AG04449 (cell line): Measurements from ENCODE around the gene IQGAP2.

Experiments used
- CTCF ChIA-PET: fragments of 350-600 bp; formaldehyde crosslinking; extraction: SDS; loops from one replicate; lab custom pipeline; 2021; ENCODE audit warnings: antibody characterized with exemption; lab: Yijun Ruan, JAX
- POLR2A ChIA-PET: fragments of 400-600, 350-600 bp; formaldehyde crosslinking; extraction: SDS; loops from one replicate; lab custom pipeline; 2020; ENCODE audit warnings: antibody characterized with exemption, inconsistent platforms; lab: Yijun Ruan, JAX
- DNase-seq: peaks from one replicate; pipeline ENCODE4 v3.0.0-alpha.2; 2010; ENCODE audit warnings: low read depth, low spot score
- H3K4me3 ChIP-seq: 2 replicates; pipeline ENCODE4 v1.5.1; 2011; ENCODE audit warnings: low read depth, mild to moderate bottlenecking, control low read depth, low read length
- TF ChIP-seq, protein P1 (sequence below): IDR thresholded peaks from one replicate; pipeline ENCODE4 v1.5.1; 2011; ENCODE audit warnings: mild to moderate bottlenecking, moderate library complexity, low read length, control low read depth, inconsistent platforms; ENCODE audit not compliant: insufficient read depth; ENCODE audit errors: missing control alignments

The IQGAP2 gene

DNA sequence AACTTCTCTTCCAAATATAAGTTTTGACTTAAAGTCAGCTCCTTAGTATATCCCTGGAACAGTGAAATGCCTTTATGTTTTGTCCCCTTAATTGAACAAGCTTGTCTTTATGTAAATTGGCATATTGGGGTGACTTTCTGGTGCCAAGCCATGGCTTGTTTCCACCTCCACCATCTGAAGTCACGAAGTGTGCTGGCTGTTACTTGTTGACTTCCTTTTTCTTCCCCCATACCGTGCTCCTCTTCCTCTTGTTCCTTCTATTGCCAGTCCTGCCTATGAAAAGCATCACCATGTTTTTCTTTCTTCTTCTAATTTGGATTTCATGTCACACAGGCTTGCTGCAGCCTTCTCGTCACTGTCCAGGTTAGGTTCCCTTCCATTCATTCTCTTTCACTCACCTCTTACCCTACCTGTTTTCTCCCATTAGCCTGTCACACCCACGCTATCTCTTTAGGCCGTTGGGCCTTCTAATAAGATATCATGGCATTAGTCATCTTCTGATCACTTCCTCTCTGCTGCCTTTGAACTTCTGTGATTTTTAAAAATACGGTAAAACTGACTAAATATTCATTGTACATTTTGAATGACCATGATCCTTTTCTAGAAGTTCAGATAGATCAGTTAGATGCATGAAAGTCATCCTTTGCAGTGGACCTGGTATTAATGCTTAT is 48.1 kb downstream of the IQGAP2 start:
- ChIA-PET CTCF (no interaction called here), POLR2A (no interaction called here)
- H3K4me3 ChIP-seq: no peak overlapping the region
- TF ChIP-seq, protein P1, sequence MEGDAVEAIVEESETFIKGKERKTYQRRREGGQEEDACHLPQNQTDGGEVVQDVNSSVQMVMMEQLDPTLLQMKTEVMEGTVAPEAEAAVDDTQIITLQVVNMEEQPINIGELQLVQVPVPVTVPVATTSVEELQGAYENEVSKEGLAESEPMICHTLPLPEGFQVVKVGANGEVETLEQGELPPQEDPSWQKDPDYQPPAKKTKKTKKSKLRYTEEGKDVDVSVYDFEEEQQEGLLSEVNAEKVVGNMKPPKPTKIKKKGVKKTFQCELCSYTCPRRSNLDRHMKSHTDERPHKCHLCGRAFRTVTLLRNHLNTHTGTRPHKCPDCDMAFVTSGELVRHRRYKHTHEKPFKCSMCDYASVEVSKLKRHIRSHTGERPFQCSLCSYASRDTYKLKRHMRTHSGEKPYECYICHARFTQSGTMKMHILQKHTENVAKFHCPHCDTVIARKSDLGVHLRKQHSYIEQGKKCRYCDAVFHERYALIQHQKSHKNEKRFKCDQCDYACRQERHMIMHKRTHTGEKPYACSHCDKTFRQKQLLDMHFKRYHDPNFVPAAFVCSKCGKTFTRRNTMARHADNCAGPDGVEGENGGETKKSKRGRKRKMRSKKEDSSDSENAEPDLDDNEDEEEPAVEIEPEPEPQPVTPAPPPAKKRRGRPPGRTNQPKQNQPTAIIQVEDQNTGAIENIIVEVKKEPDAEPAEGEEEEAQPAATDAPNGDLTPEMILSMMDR: no peak
- DNase-seq: no peak

DNA sequence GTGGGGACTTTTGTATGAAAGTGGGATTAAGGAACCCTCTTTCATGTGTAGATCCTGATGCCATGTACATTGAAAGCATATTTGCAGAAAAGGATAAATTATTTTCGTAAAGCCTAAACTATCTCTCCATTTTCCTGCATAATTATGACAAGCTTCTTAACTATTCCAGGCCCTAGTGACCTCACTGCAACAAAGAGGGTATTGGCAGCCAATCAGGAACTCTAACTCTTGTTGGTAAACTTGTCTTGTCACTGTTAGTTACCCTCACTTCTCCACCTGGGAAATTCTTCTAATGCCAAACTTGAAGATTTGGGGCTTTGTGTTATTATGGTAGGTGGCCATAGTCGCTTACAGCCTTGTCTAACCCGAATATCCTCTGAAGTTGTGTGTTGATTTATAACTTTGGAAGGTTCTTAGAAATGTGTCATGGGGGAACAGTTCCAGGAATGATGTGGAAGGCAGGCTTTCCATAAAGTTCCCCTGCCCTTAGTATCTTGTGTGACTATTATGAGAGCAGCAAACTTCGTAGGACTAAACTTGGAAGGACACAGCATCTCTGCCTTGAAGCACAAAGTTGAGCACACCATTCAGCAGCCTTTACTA is 52.5 kb downstream of the IQGAP2 start:
- H3K4me3 ChIP-seq: no peak overlapping the region
- CTCF ChIA-PET: no interaction called here
- no peak for DNase-seq
- POLR2A ChIA-PET: no interaction called here
- TF ChIP-seq, protein P1: no peak

DNA sequence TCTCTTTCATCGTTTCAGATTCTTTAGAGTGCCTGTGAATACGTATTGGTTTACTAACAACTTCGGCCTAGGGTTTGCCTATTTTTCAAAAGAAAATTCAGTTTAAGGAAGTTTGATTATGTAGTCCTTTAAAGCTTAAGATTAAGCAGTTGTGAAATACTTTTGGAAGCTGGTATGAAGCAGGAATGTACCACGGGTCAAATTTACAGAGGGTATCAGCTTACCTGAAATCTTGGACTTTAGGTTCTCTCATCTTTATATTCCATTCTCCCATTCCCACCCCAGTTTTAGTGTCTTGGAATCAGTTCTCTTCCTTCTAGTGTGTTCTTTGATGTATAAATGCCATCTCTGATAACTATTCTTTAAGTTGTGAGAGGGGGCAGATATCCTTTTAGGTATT is 53.2 kb downstream of the IQGAP2 start:
- TF ChIP-seq, protein P1: no peak
- no peak for DNase-seq
- no peak overlapping the region for H3K4me3 ChIP-seq
- ChIA-PET POLR2A (no interaction called here), CTCF (no interaction called here)

DNA sequence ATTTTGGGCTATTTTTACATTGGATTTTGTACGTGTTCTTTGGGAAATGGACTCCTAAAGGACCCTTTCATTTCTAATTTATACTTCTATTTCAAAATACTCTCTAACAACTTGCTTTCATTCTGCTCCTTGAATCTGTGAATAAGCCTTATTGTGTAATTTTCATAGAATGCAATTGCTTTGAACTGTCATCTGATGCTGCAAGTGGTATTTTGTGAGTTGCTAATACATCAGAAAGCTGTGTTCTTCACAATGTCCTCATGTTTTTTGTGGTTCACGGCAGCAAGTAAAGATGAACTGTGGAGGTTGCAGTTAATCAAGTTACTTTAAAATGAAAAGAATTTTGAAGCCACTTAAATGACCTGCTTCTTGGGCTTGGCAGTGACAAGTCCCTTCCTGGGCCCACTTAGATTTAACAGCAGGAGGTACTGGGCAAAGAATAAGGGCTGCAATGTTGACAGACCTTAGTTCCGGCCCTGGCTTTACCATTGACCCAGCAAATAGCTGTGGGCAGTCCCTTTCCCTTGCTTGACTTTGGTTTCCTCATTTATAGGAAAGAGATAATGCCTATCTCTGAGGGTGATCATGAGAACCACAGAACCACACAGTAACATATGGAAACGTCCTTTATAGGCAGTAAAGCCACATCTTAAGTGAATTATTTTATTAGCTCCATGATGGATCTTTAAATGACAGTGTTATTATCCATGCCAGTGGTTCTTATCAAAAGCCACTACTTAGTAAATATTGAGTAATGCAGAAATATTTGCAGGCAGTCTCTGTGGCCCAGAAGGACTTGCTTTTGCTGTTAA is 54.8 kb downstream of the IQGAP2 start:
- ChIA-PET POLR2A (no interaction called here), CTCF (no interaction called here)
- TF ChIP-seq, protein P1: no peak
- no peak overlapping the region for H3K4me3 ChIP-seq
- no peak for DNase-seq

DNA sequence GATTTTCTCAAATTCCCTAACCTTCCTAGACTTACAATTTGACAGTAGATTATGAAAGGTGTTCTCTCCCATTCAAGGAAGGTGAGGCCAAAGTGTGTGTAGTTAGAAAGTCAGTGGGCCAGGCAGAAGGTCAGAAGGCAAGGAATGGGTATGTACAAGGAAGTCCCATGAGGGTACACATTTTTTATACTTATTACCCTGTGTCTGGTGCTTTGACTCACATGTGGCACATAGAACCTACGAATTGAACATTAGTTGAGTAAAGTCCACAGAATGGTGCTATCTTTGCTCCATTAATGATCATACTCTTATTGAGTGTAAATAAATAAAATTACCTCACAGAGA is 55.4 kb downstream of the IQGAP2 start:
- ChIA-PET CTCF (no interaction called here), POLR2A (no interaction called here)
- no peak overlapping the region for H3K4me3 ChIP-seq
- TF ChIP-seq, protein P1: no peak
- DNase-seq: no peak

DNA sequence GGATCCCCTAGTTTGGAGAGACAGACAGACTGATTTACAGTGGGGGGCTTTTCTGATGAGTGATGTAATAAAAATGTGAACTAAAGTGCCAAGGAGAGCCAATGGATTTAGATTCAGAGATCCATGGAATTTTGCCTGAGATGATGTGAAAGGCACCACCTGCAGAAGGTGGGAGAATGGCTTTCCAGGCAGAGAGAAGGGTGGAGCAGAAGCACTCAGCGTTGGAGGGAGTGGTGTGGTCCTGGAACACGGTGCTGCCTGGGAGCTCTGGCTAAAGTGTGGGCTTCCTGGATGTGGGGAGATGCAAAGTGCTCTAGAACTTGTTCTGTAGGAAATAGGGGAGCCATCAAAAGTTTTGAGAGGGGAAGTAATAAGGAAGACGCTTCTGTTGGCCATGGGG is 57.0 kb downstream of the IQGAP2 start:
- POLR2A ChIA-PET: no interaction called here
- DNase-seq: no peak
- CTCF ChIA-PET: no interaction called here
- no peak overlapping the region for H3K4me3 ChIP-seq
- TF ChIP-seq, protein P1: no peak
